DOHH2 (cell line): Measurements from ENCODE around the gene NF1.

ENCODE experiments used
- H3F3A ChIP-seq: fragments of 200-600 bp; sonication (generic), shearing (Covaris generic); 2 replicates; pipeline ENCODE4 v1.6.0; 2016; ENCODE audit warnings: antibody characterized with exemption, mild to moderate bottlenecking; ENCODE audit not compliant: control insufficient read depth, insufficient read depth
- H3K27ac ChIP-seq: fragments of 200-600 bp; sonication (generic); 2 replicates; pipeline ENCODE4 v1.5.1; 2014; ENCODE audit warnings: low read depth, mild to moderate bottlenecking, low read length, moderate library complexity
- H3K27me3 ChIP-seq: fragments of 200-600 bp; sonication (generic); 2 replicates; pipeline ENCODE4 v1.6.1; 2014; ENCODE audit warnings: mild to moderate bottlenecking, low read length, mixed read lengths; ENCODE audit not compliant: control insufficient read depth
- H3K36me3 ChIP-seq: fragments of 200-600 bp; sonication (generic); 2 replicates; pipeline ENCODE4 v1.6.1; 2014; ENCODE audit warnings: mild to moderate bottlenecking, low read length, moderate library complexity, mixed read lengths; ENCODE audit not compliant: control insufficient read depth
- H3K4me1 ChIP-seq: fragments of 200-600 bp; sonication (generic); 2 replicates; pipeline ENCODE4 v1.6.1; 2014; ENCODE audit warnings: mild to moderate bottlenecking, low read length, mixed read lengths; ENCODE audit not compliant: control insufficient read depth
- H3K4me2 ChIP-seq: fragments of 200-600 bp; sonication (generic); 2 replicates; pipeline ENCODE4 v1.6.0; 2014; ENCODE audit warnings: mild to moderate bottlenecking, low read length, moderate library complexity
- H3K4me3 ChIP-seq: fragments of 200-600 bp; sonication (generic); 2 replicates; pipeline ENCODE4 v1.5.1; 2014; ENCODE audit warnings: mild to moderate bottlenecking, low read length, mixed read lengths
- H3K79me2 ChIP-seq: fragments of 200-600 bp; sonication (generic); 2 replicates; pipeline ENCODE4 v1.6.1; 2014; ENCODE audit warnings: mild to moderate bottlenecking, low read length, mixed read lengths; ENCODE audit not compliant: control insufficient read depth
- H3K9me2 ChIP-seq: fragments of 200-600 bp; sonication (generic); replicated peaks from 2 replicates; pipeline ENCODE4 v1.6.1; 2014; ENCODE audit warnings: mild to moderate bottlenecking, low read length, mixed read lengths; ENCODE audit not compliant: control insufficient read depth
- H3K9me3 ChIP-seq: fragments of 200-600 bp; sonication (generic); 2 replicates; pipeline ENCODE4 v1.6.1; 2014; ENCODE audit warnings: antibody characterized with exemption, low read length, mixed read lengths; ENCODE audit not compliant: control insufficient read depth, insufficient read depth
- H4K20me1 ChIP-seq: fragments of 200-600 bp; sonication (generic); 2 replicates; pipeline ENCODE4 v1.6.0; 2014; ENCODE audit warnings: low read depth, mild to moderate bottlenecking, antibody characterized with exemption, low read length, moderate library complexity; ENCODE audit not compliant: control insufficient read depth, insufficient read depth
- EZH2phosphoT487 ChIP-seq: fragments of 200-600 bp; sonication (generic); IDR thresholded peaks from 2 replicates; pipeline ENCODE4 v1.6.1; 2017; ENCODE audit warnings: borderline replicate concordance, mild to moderate bottlenecking, antibody characterized with exemption, low read length, moderate library complexity, mixed read lengths
- TF ChIP-seq, protein P1 (sequence below): fragments of 200-600 bp; sonication (generic); IDR thresholded peaks from one replicate; pipeline ENCODE4 v1.5.1; 2014; ENCODE audit warnings: antibody characterized with exemption, mild to moderate bottlenecking, low read depth, low read length; ENCODE audit not compliant: poor library complexity, severe bottlenecking

Gene NF1

DNA sequence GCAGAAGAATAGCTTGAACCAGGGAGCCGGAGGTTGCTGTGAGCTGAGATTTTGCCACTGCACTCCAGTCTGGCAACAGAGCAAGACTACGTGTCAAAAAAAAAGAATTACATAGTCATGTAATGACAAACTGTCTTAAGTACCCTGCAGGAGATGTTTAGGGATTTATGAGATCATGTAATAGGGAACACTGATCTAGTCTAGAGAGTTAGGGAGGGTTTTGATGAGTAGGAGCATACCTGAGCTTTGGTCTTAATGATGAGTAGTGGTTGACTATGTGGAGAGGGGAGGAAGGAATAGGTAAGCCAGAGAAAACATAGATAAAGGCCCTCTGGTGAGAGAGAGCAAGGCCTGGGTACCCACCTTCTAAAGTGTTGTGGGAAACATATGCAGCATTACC lies 30.1 kb upstream of the NF1 start:
- Histone ChIP-seq H4K20me1 (no peaks in the 10 kb centered on the region), H3F3A (no peaks in the 10 kb centered on the region), H3K9me3 (no peaks in the 10 kb centered on the region), H3K4me1 (peaks cover 7% of the 10 kb centered on the region), H3K9me2 (no peaks in the 10 kb centered on the region), H3K79me2 (no peaks in the 10 kb centered on the region), H3K4me2 (no peak overlapping the region), H3K4me3 (no peak overlapping the region), H3K27ac (no peak overlapping the region), H3K36me3 (no peaks in the 10 kb centered on the region), H3K27me3 (no peaks in the 10 kb centered on the region)
- TF ChIP-seq EZH2phosphoT487: no peak
- TF ChIP-seq, protein P1, sequence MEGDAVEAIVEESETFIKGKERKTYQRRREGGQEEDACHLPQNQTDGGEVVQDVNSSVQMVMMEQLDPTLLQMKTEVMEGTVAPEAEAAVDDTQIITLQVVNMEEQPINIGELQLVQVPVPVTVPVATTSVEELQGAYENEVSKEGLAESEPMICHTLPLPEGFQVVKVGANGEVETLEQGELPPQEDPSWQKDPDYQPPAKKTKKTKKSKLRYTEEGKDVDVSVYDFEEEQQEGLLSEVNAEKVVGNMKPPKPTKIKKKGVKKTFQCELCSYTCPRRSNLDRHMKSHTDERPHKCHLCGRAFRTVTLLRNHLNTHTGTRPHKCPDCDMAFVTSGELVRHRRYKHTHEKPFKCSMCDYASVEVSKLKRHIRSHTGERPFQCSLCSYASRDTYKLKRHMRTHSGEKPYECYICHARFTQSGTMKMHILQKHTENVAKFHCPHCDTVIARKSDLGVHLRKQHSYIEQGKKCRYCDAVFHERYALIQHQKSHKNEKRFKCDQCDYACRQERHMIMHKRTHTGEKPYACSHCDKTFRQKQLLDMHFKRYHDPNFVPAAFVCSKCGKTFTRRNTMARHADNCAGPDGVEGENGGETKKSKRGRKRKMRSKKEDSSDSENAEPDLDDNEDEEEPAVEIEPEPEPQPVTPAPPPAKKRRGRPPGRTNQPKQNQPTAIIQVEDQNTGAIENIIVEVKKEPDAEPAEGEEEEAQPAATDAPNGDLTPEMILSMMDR: no peak

DNA sequence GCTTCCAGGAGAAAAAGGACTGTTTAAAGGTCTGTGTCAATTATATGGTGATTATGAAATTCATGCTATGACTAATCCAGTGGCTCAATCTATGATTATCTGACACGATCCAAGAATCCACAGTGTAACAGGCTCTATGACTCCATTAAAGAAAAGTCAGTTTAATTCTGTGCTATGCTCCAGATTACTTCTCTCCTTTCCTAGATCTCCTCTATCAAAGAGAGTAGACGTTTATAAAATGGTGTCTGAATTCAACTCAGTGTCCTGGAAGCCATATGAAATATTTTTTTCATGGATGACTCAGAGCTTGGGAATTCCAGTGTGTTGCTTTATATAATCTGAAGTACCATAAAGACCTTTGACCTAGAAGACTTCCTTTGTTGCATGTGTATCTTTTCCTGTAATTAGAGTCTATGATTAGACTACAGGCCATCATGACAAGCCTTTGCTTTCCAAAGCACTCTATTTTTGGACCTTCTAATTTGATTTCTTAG lies 27.0 kb upstream of the NF1 start:
- Histone ChIP-seq H3K27ac (no peak overlapping the region), H3K9me2 (no peaks in the 10 kb centered on the region), H3K4me3 (no peak overlapping the region), H3K9me3 (no peaks in the 10 kb centered on the region), H3K27me3 (no peaks in the 10 kb centered on the region), H4K20me1 (no peaks in the 10 kb centered on the region), H3K4me1 (no peaks in the 10 kb centered on the region), H3F3A (no peaks in the 10 kb centered on the region), H3K79me2 (no peaks in the 10 kb centered on the region), H3K36me3 (no peaks in the 10 kb centered on the region), H3K4me2 (no peak overlapping the region)
- no peak for TF ChIP-seq EZH2phosphoT487
- TF ChIP-seq, protein P1: no peak

DNA sequence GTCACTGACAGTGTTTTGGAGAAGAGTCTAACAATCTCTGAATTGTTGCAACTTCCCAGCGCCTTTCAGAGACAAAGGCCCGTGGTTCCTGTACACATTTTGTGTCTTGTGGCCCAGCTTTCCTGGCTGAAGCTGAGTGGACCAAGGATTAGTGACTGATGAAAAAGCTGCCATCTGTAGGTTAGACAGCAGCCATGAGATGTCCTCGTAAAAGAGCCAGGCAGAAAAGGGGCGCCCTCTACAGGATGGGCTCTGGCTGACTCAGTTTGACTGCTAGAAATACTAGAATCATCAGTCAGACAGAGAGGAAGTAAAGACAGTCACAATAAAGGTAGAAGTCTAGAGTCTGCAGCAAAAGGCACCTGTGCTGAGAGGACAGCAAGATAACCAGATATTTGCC lies 26.5 kb upstream of the NF1 start:
- H3K36me3 ChIP-seq: no peaks in the 10 kb centered on the region
- no peaks in the 10 kb centered on the region for H3K27me3 ChIP-seq
- no peaks in the 10 kb centered on the region for H3K4me1 ChIP-seq
- H3K79me2 ChIP-seq: no peaks in the 10 kb centered on the region
- H3F3A ChIP-seq: no peaks in the 10 kb centered on the region
- no peak overlapping the region for H3K4me3 ChIP-seq
- H3K9me3 ChIP-seq: no peaks in the 10 kb centered on the region
- no peak overlapping the region for H3K27ac ChIP-seq
- TF ChIP-seq, protein P1: peak; percentile 90
- TF ChIP-seq EZH2phosphoT487: no peak
- H3K9me2 ChIP-seq: no peaks in the 10 kb centered on the region
- no peak overlapping the region for H3K4me2 ChIP-seq
- no peaks in the 10 kb centered on the region for H4K20me1 ChIP-seq
